Endothelial cell of umbilical vein (primary cell): ENCODE data around the gene TTC9B. TPM values are rescaled to one million over a fixed set of nuclear protein-coding genes. Genes with fewer than 3 reads are reported as not detected.

Experiments
- BruUV-seq: library from RNA; stranded (reverse); fragments of 400-500 nt; replicated peaks from 2 replicates; lab custom pipeline; 2021; lab: Mats Ljungman, UMichigan
- CTCF ChIA-PET: fragments of 300-600, 350-600 bp; sonication (Branson Sonifier 250); formaldehyde crosslinking; loops from one replicate; lab custom pipeline; 2021; ENCODE audit warnings: antibody characterized with exemption, inconsistent platforms; lab: Charles Lee
- POLR2A ChIA-PET: fragments of 300-600, 350-600 bp; sonication (Branson Sonifier 250); formaldehyde crosslinking; loops from one replicate; lab custom pipeline; 2021; ENCODE audit warnings: antibody characterized with exemption, inconsistent platforms; lab: Charles Lee
- DNase-seq: peaks from one replicate; pipeline ENCODE4 v3.0.0-alpha.2; 2011; ENCODE audit warnings: low read depth, low spot score
- FAIRE-seq: peaks from 2 replicates; lab custom pipeline; 2011; peaks lifted over from hg19 to GRCh38; lab: Jason Lieb, UNC
- H2AFZ ChIP-seq: 2 replicates; pipeline ENCODE4 v1.6.0; 2012; ENCODE audit warnings: low read depth, low read length, control low read depth, inconsistent platforms
- H3K27ac ChIP-seq: 2 replicates; pipeline ENCODE4 v1.5.1; 2011; ENCODE audit warnings: low read depth, mild to moderate bottlenecking, control low read depth, low read length, moderate library complexity; ENCODE audit not compliant: insufficient read depth
- H3K27me3 ChIP-seq, 2 experiments: 2 replicates each; pipeline versions ENCODE4 v1.6.0 to v1.6.1; 2011; ENCODE audit warnings: low read length in 2 of 2, mixed read lengths in 1 of 2; ENCODE audit not compliant: control insufficient read depth in 2 of 2, insufficient read depth in 2 of 2
- H3K36me3 ChIP-seq, 2 experiments: 2 replicates in 1 of 2; 3 replicates in 1 of 2; pipeline ENCODE4 v1.5.1; 2011; ENCODE audit warnings: low read length in 2 of 2, mild to moderate bottlenecking in 1 of 2, moderate library complexity in 1 of 2; ENCODE audit not compliant: control insufficient read depth in 2 of 2, insufficient read depth in 2 of 2; ENCODE audit errors: extremely low read depth in 1 of 2
- H3K4me1 ChIP-seq: 3 replicates; pipeline ENCODE4 v1.5.1; 2011; ENCODE audit warnings: mild to moderate bottlenecking, low read length; ENCODE audit not compliant: control insufficient read depth, insufficient read depth; ENCODE audit errors: extremely low read depth
- H3K4me2 ChIP-seq: 2 replicates; pipeline ENCODE4 v1.6.1; 2011; ENCODE audit warnings: low read length, control low read depth, mixed read lengths; ENCODE audit not compliant: insufficient read depth
- H3K4me3 ChIP-seq, 3 experiments: fragments of 200-600 bp in 1 of 3; sonication (generic), shearing (Covaris generic) in 1 of 3; replicated peaks in 1 of 3; 2 replicates each; pipeline ENCODE4 v1.5.1; 2011 to 2016; ENCODE audit warnings: control low read depth in 3 of 3, low read length in 3 of 3, mild to moderate bottlenecking in 2 of 3, inconsistent platforms in 1 of 3, low read depth in 1 of 3, moderate library complexity in 1 of 3; ENCODE audit not compliant: insufficient read depth in 1 of 3
- H3K79me2 ChIP-seq: 2 replicates; pipeline ENCODE4 v1.6.0; 2012; ENCODE audit warnings: low read length, inconsistent platforms; ENCODE audit not compliant: control insufficient read depth, insufficient read depth
- H3K9ac ChIP-seq: replicated peaks from 2 replicates; pipeline ENCODE3; 2011; ENCODE audit warnings: low read length, control low read depth; ENCODE audit not compliant: insufficient read depth; ENCODE audit errors: extremely low read depth
- H3K9me1 ChIP-seq: replicated peaks from 3 replicates; pipeline ENCODE4 v1.6.0; 2011; ENCODE audit warnings: mild to moderate bottlenecking, low read length; ENCODE audit not compliant: control insufficient read depth, insufficient read depth; ENCODE audit errors: extremely low read depth
- H3K9me3 ChIP-seq: replicated peaks from 2 replicates; pipeline ENCODE4 v1.5.1; 2012; ENCODE audit warnings: low read length, inconsistent platforms; ENCODE audit not compliant: control insufficient read depth, insufficient read depth
- H4K20me1 ChIP-seq: replicated peaks from 2 replicates; pipeline ENCODE3; 2011; ENCODE audit warnings: mild to moderate bottlenecking, low read length; ENCODE audit not compliant: control insufficient read depth, insufficient read depth; ENCODE audit errors: extremely low read depth
- EZH2 ChIP-seq: IDR thresholded peaks from 2 replicates; pipeline ENCODE4 v1.6.1; 2012; ENCODE audit warnings: borderline replicate concordance, low read depth, mild to moderate bottlenecking, moderate library complexity, low read length, inconsistent platforms; ENCODE audit not compliant: severe bottlenecking
- FOS ChIP-seq: IDR thresholded peaks from 2 replicates; pipeline ENCODE4 v1.6.1; 2011; ENCODE audit warnings: mild to moderate bottlenecking, low read length, moderate library complexity, borderline replicate concordance; ENCODE audit not compliant: insufficient read depth
- GATA2 ChIP-seq: IDR thresholded peaks from 2 replicates; pipeline ENCODE4 v1.7.0; 2011; ENCODE audit warnings: low read depth, mild to moderate bottlenecking, moderate library complexity, mixed read lengths, low read length; ENCODE audit not compliant: insufficient read length, insufficient read depth
- JUN ChIP-seq: IDR thresholded peaks from 2 replicates; pipeline ENCODE4 v1.6.1; 2011; ENCODE audit warnings: borderline replicate concordance, low read depth; ENCODE audit not compliant: insufficient read length, insufficient read depth
- MAX ChIP-seq: IDR thresholded peaks from 2 replicates; pipeline ENCODE4 v1.6.1; 2011; ENCODE audit not compliant: insufficient read depth, insufficient read length
- MYC ChIP-seq: IDR thresholded peaks from one replicate; pipeline ENCODE4 v1.6.1; 2011; ENCODE audit warnings: mild to moderate bottlenecking, low read depth, low read length
- POLR2A ChIP-seq: IDR thresholded peaks from 2 replicates; pipeline ENCODE4 v1.6.1; 2012; ENCODE audit warnings: low read depth, mild to moderate bottlenecking, control low read depth, low read length
- POLR2AphosphoS5 ChIP-seq: IDR thresholded peaks from 2 replicates; pipeline ENCODE4 v1.6.1; 2012; ENCODE audit warnings: low read depth, mild to moderate bottlenecking, control low read depth, low read length, moderate library complexity; ENCODE audit not compliant: insufficient read depth
- dilution Hi-C: fragments of 300-500 bp; cut with MboI; formaldehyde crosslinking; loops from one replicate; pipeline ENCODE4 v1.15.0; 2019; ENCODE audit warnings: low sequenced_read_pairs; ENCODE audit not compliant: extremely low pct_ligation_motif_present
- intact Hi-C: fragments of 100-400 bp; cut with micrococcal nuclease; formaldehyde crosslinking; loops from one replicate; pipeline ENCODE4 v1.10.0; 2022
- polyA plus RNA-seq, 4 experiments: library from polyadenylated mRNA; depleted of rRNA in 3 of 4; stranded (reverse) in 3 of 4; unstranded in 1 of 4; fragments of >200 nt; gene quantifications; 2 replicates each; pipeline versions ENCODE4 v1.2.1 to v1.2.3, GENCODE V29; 2011 to 2012; ENCODE audit warnings: missing spikeins in 1 of 4
- total RNA-seq: library from RNA; stranded (reverse); gene quantifications from 2 replicates; pipeline ENCODE4 v1.2.3, GENCODE V29; 2021
- TF ChIP-seq, protein P1 (sequence below), 2 donors: IDR thresholded peaks; 1 replicate in 1 of 2; 2 replicates in 1 of 2; pipeline ENCODE4 v1.5.1; 2011; ENCODE audit warnings: low read length in 2 of 2, mild to moderate bottlenecking in 2 of 2, moderate library complexity in 2 of 2, control low read depth in 1 of 2, inconsistent platforms in 1 of 2, low read depth in 1 of 2; ENCODE audit not compliant: insufficient read depth in 1 of 2; ENCODE audit errors: extremely low read depth in 1 of 2

TTC9B gene
- total and polyA plus RNA-seq, 2 donors (not counting 3 experiments of a cell fraction or from before 2014, with no cell fraction given) = not detected

DNA sequence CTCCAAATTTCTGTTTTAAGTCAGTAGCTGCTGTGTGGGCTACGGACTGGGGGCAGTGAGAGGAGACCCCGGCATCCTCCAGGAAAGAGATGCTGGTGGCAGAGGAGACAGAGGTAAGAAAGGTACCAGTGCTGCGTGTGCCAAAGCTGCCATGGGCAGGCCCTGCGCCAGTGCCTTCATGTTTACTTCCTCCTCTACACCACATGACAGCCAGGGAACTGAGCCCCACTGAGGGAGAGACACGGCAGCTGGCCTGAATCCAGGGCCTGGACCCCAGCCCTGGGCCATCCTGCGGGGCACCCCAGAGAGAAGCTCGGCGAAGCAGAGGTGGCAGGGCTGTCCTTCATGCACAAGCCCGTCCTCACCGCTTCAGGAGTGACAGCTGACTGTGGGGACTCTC lies 31.0 kb upstream of the TTC9B start:
- H3K36me3 ChIP-seq = peaks cover 4 to 8% of the 10 kb centered on the region in 2 experiments
- TF ChIP-seq POLR2A (no peak), POLR2AphosphoS5 (no peak), GATA2 (no peak), MYC (no peak), JUN (no peak), FOS (no peak), EZH2 (no peak), MAX (no peak)
- TF ChIP-seq, protein P1, sequence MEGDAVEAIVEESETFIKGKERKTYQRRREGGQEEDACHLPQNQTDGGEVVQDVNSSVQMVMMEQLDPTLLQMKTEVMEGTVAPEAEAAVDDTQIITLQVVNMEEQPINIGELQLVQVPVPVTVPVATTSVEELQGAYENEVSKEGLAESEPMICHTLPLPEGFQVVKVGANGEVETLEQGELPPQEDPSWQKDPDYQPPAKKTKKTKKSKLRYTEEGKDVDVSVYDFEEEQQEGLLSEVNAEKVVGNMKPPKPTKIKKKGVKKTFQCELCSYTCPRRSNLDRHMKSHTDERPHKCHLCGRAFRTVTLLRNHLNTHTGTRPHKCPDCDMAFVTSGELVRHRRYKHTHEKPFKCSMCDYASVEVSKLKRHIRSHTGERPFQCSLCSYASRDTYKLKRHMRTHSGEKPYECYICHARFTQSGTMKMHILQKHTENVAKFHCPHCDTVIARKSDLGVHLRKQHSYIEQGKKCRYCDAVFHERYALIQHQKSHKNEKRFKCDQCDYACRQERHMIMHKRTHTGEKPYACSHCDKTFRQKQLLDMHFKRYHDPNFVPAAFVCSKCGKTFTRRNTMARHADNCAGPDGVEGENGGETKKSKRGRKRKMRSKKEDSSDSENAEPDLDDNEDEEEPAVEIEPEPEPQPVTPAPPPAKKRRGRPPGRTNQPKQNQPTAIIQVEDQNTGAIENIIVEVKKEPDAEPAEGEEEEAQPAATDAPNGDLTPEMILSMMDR (IDR thresholded peaks at IDR 0.05; ENCODE audit: extremely low read depth in 1 of 2, insufficient read depth in 1 of 2, low read depth in 1 of 2, low read length in 2 of 2) = no peak
- H3K79me2 ChIP-seq = peaks cover 21% of the 10 kb centered on the region
- FAIRE-seq (no peak), DNase-seq (no peak)
- no peak overlapping the region for H3K9ac ChIP-seq
- no peak overlapping the region for H3K4me2 ChIP-seq
- no peaks in the 10 kb centered on the region for H4K20me1 ChIP-seq
- BruUV-seq = no TSS peak
- H3K4me1 ChIP-seq = no peaks in the 10 kb centered on the region
- H3K27ac ChIP-seq = no peak overlapping the region
- no peaks in the 10 kb centered on the region for H3K27me3 ChIP-seq
- dilution Hi-C loops (no loop called here), intact Hi-C loops (no loop called here)
- no peak overlapping the region for H2AFZ ChIP-seq
- H3K9me3 ChIP-seq = no peaks in the 10 kb centered on the region
- H3K4me3 ChIP-seq = no peak overlapping the region
- POLR2A ChIA-PET = no interaction called here
- H3K9me1 ChIP-seq = no peaks in the 10 kb centered on the region
- CTCF ChIA-PET = interaction anchor here (0.7 to 1.7 kb wide), 2 partner anchors 8 to 15 kb away, joined by 3 to 4 read pairs; no protein-coding TSS in a partner anchor
